Measurements from ENCODE around the gene C1orf216. TPM values are rescaled to one million over a fixed set of nuclear protein-coding genes. Genes with fewer than 3 reads are reported as not detected.
"Not testable (repeated sequence)": the region's sequence is repeated elsewhere in the genome, so short reads cannot be mapped to it uniquely, and the experiment has no call there.

The C1orf216 gene
- total RNA-seq, 1 donor from 2014 or later, result 10.0 TPM

GRCh38 chr1:35726450-35727433 lies 8.1 kb upstream of the C1orf216 start:
- Mint-ChIP-seq H3K9me3 (no peaks in the 10 kb centered on the region), H3K4me3 (no peak overlapping the region), H3K27ac (peak overlapping the region; percentile 1), H3K27me3 (no peaks in the 10 kb centered on the region), H3K4me1 (ENCODE audit: unreplicated experiment) (peaks cover 17% of the 10 kb centered on the region), H3K36me3 (no peaks in the 10 kb centered on the region)
- peak; percentile 72 for DNase-seq (ENCODE audit: extremely low spot score, unreplicated experiment)
- TF ChIP-seq CTCF (conservative IDR thresholded peaks at IDR 0.05), result peak; percentile 94

DNA sequence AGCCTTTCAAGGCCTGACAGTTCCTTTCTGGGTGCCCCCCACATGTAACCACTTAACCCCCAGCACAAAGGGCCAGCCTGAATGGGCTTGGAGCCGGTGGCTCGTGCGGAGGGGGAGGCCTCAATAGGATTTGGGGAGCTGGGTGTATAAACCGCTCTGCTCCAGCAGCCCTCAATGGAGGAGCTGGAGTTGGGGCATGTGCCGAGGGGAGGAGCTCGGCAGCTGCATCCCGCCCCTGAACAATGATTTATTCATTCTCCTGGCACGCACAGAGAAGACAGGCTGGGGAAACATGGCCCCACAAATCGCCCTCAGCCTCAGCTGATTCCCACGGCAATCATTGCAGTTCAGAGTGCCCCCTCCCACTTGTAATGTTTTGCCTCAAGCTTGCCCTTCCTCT lies 6.9 kb upstream of the C1orf216 start:
- TF ChIP-seq CTCF (conservative IDR thresholded peaks at IDR 0.05), result no peak
- Mint-ChIP-seq H3K27ac (peak overlapping the region; percentile 65), H3K4me1 (ENCODE audit: unreplicated experiment) (peaks cover 17% of the 10 kb centered on the region), H3K36me3 (no peaks in the 10 kb centered on the region), H3K4me3 (peak overlapping the region; percentile 71), H3K9me3 (no peaks in the 10 kb centered on the region), H3K27me3 (no peaks in the 10 kb centered on the region)
- DNase-seq (ENCODE audit: extremely low spot score, unreplicated experiment), result no peak

- no peak for DNase-seq (ENCODE audit: extremely low spot score, unreplicated experiment)
- Mint-ChIP-seq H3K4me3 (peak overlapping the region; percentile 91), H3K27me3 (peaks cover 5% of the 10 kb centered on the region), H3K9me3 (no peaks in the 10 kb centered on the region), H3K36me3 (peaks cover 4% of the 10 kb centered on the region), H3K27ac (no peak overlapping the region), H3K4me1 (ENCODE audit: unreplicated experiment) (peaks cover 23% of the 10 kb centered on the region)
- TF ChIP-seq CTCF (conservative IDR thresholded peaks at IDR 0.05), result no peak
Measured at GRCh38 chr1:35717911-35718476, 690 bp downstream of the C1orf216 start.

DNA sequence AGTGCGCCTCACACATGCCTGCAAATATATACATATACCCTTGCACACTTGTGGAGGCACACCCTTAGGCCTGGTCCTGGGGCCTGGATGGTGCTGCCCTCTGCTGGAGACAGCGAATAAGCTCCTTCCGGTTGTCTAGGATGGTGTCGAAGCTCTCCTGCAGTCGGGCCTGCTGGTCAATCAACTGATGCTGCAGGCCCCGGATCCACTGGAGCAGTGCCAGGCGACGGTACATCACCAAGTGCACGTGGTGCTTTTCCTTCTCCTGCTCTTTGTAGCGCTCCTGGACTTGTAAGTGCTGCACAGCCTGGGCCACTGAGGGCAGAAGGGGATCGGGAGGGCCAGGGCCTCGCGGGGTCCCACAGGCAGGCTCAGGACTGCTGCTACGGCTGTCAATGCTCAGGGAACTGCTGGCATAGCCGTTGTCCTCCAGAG lies 3.1 kb downstream of the C1orf216 start:
- no peak overlapping the region for H3K27ac Mint-ChIP-seq
- peak; percentile 88 for TF ChIP-seq CTCF (conservative IDR thresholded peaks at IDR 0.05)

GRCh38 chr1:35714921-35715567 lies 3.6 kb downstream of the C1orf216 start:
- TF ChIP-seq CTCF (conservative IDR thresholded peaks at IDR 0.05), result no peak
- H3K4me1 Mint-ChIP-seq (ENCODE audit: unreplicated experiment), result peaks cover 23% of the 10 kb centered on the region

More for the DNA sequence above, 3.1 kb downstream of the C1orf216 start:
- Mint-ChIP-seq H3K4me1 (ENCODE audit: unreplicated experiment) (peaks cover 23% of the 10 kb centered on the region), H3K4me3 (peak overlapping the region; percentile 34), H3K9me3 (no peaks in the 10 kb centered on the region), H3K36me3 (peaks cover 4% of the 10 kb centered on the region), H3K27me3 (peaks cover 10% of the 10 kb centered on the region)
- peak; percentile 76 for DNase-seq (ENCODE audit: extremely low spot score, unreplicated experiment)

GRCh38 chr1:35711098-35711497 lies 7.6 kb downstream of the C1orf216 start:
- not testable (repeated sequence) for H3K27ac Mint-ChIP-seq; H3K9me3 Mint-ChIP-seq; DNase-seq (ENCODE audit: extremely low spot score, unreplicated experiment); H3K4me3 Mint-ChIP-seq; H3K36me3 Mint-ChIP-seq
- H3K27me3 Mint-ChIP-seq, result peaks cover 39% of the 10 kb centered on the region
- H3K4me1 Mint-ChIP-seq (ENCODE audit: unreplicated experiment), result peaks cover 21% of the 10 kb centered on the region

More at GRCh38 chr1:35714921-35715567, 3.6 kb downstream of the C1orf216 start:
- DNase-seq (ENCODE audit: extremely low spot score, unreplicated experiment), result no peak
- H3K27me3 Mint-ChIP-seq, result peaks cover 12% of the 10 kb centered on the region
- peaks cover 4% of the 10 kb centered on the region for H3K36me3 Mint-ChIP-seq
- no peak overlapping the region for H3K4me3 Mint-ChIP-seq
- no peak overlapping the region for H3K27ac Mint-ChIP-seq
- H3K9me3 Mint-ChIP-seq, result no peaks in the 10 kb centered on the region
